HepG2 (cell line): ENCODE data around the gene MIGA2. TPM values are rescaled to one million over a fixed set of nuclear protein-coding genes. Genes with fewer than 3 reads are reported as not detected.
A peak's percentile ranks its signal among the peaks of the same experiment; 100 is the strongest.

Experiments
- ARHGAP35 ChIP-seq: sonication (generic); formaldehyde crosslinking; IDR thresholded peaks from 2 replicates; pipeline ENCODE4 v1.9.0; 2022; ENCODE audit warnings: mild to moderate bottlenecking, inconsistent platforms, moderate library complexity, missing genetic modification reagents, borderline replicate concordance
- ATF7 ChIP-seq, 2 experiments: fragments of 450-650 bp in 1 of 2; sonication (generic) in 1 of 2; formaldehyde crosslinking in 1 of 2; IDR thresholded peaks; 2 replicates each; pipeline versions ENCODE4 v1.4.0 to v1.6.1; 2016 to 2020; ENCODE audit warnings: antibody characterized with exemption in 1 of 2, mild to moderate bottlenecking in 1 of 2, missing genetic modification reagents in 1 of 2
- HMGXB3 ChIP-seq: sonication (generic); formaldehyde crosslinking; IDR thresholded peaks from 2 replicates; pipeline ENCODE4 v1.4.0; 2020; ENCODE audit warnings: missing genetic modification reagents, borderline replicate concordance
- IKZF4 ChIP-seq: sonication (generic); formaldehyde crosslinking; IDR thresholded peaks from 2 replicates; pipeline ENCODE4 v1.5.1; 2020; ENCODE audit warnings: borderline replicate concordance, mild to moderate bottlenecking, low read depth, missing genetic modification reagents; ENCODE audit errors: not compliant biosample characterization
- NAIF1 ChIP-seq: sonication (generic); formaldehyde crosslinking; IDR thresholded peaks from 2 replicates; pipeline ENCODE4 v1.5.0; 2020; ENCODE audit warnings: mild to moderate bottlenecking, missing genetic modification reagents, borderline replicate concordance
- NFKBIZ ChIP-seq: IDR thresholded peaks from 2 replicates; pipeline ENCODE4 v1.6.1; 2018; ENCODE audit warnings: missing genetic modification reagents, missing compliant biosample characterization
- RAD21 ChIP-seq: fragments of 450-650 bp; formaldehyde crosslinking; IDR thresholded peaks from 2 replicates; pipeline ENCODE4 v1.5.0; 2020; ENCODE audit warnings: mild to moderate bottlenecking
- ZNF281 ChIP-seq: sonication (generic); formaldehyde crosslinking; IDR thresholded peaks from 2 replicates; pipeline ENCODE4 v1.4.0; 2020; ENCODE audit warnings: missing genetic modification reagents, borderline replicate concordance
- ZNF547 ChIP-seq: sonication (generic); formaldehyde crosslinking; IDR thresholded peaks from 2 replicates; pipeline ENCODE4 v1.5.1; 2020; ENCODE audit warnings: mild to moderate bottlenecking, missing genetic modification reagents
- ZNF570 ChIP-seq: sonication (generic); formaldehyde crosslinking; IDR thresholded peaks from 2 replicates; pipeline ENCODE4 v1.4.0; 2020; ENCODE audit warnings: mild to moderate bottlenecking, missing genetic modification reagents, borderline replicate concordance
- ZXDC ChIP-seq: sonication (generic); formaldehyde crosslinking; IDR thresholded peaks from 2 replicates; pipeline ENCODE4 v1.5.0; 2020; ENCODE audit warnings: mild to moderate bottlenecking, missing genetic modification reagents
- polyA plus RNA-seq, 8 experiments: library from polyadenylated mRNA; depleted of rRNA in 3 of 8; stranded (reverse) in 7 of 8; unstranded in 1 of 8; fragments of >200 nt; fragmentation: Illumina TruSeq in 4 of 8; extraction: Trizol in 4 of 8; gene quantifications; 2 replicates each; pipeline versions ENCODE4 v1.2.1 to v1.2.3, GENCODE V29; 2011 to 2016; ENCODE audit warnings: low read depth in 4 of 8, missing spikeins in 1 of 8, mixed read lengths in 1 of 8; ENCODE audit not compliant: insufficient read depth in 1 of 8
- total RNA-seq, 5 experiments: library from RNA; depleted of rRNA; stranded (reverse); fragments of >200 nt; fragmentation: Illumina TruSeq; extraction: Trizol; gene quantifications; 2 replicates each; pipeline ENCODE4 v1.2.3, GENCODE V29; 2016; ENCODE audit warnings: low read depth in 1 of 5
- TF ChIP-seq, protein P1 (sequence below): sonication (generic); formaldehyde crosslinking; IDR thresholded peaks from 2 replicates; pipeline ENCODE4 v1.4.0; 2020; ENCODE audit warnings: missing genetic modification reagents, borderline replicate concordance

Gene MIGA2
- total and polyA plus RNA-seq, 2 of the 13 experiments (the other 11 are each of a cell fraction or from before 2014, with no cell fraction given) = 10.8 to 17.1 TPM

- TF ChIP-seq RAD21 (CRISPR knock-in tag) (peak; percentile 33; the same call in 1 of the 2 replicates), NAIF1 (CRISPR knock-in tag) (0 out of 2 replicates have a peak, but pooled peaks have one; percentile 11), ARHGAP35 (CRISPR knock-in tag) (no peak), ZXDC (0 out of 2 replicates have a peak, but pooled peaks have one; percentile 71), NFKBIZ (CRISPR knock-in tag) (no peak; the same call in 1 of the 2 replicates), ZNF547 (CRISPR knock-in tag) (no peak), IKZF4 (CRISPR knock-in tag) (no peak), HMGXB3 (CRISPR knock-in tag) (no peak), ZNF281 (CRISPR knock-in tag) (no peak), ATF7 (IDR thresholded peaks at IDR 0.05) (no peak), ATF7 (CRISPR knock-in tag; IDR thresholded peaks at IDR 0.05) (no peak), ZNF570 (CRISPR knock-in tag) (no peak)
- TF ChIP-seq, protein P1, sequence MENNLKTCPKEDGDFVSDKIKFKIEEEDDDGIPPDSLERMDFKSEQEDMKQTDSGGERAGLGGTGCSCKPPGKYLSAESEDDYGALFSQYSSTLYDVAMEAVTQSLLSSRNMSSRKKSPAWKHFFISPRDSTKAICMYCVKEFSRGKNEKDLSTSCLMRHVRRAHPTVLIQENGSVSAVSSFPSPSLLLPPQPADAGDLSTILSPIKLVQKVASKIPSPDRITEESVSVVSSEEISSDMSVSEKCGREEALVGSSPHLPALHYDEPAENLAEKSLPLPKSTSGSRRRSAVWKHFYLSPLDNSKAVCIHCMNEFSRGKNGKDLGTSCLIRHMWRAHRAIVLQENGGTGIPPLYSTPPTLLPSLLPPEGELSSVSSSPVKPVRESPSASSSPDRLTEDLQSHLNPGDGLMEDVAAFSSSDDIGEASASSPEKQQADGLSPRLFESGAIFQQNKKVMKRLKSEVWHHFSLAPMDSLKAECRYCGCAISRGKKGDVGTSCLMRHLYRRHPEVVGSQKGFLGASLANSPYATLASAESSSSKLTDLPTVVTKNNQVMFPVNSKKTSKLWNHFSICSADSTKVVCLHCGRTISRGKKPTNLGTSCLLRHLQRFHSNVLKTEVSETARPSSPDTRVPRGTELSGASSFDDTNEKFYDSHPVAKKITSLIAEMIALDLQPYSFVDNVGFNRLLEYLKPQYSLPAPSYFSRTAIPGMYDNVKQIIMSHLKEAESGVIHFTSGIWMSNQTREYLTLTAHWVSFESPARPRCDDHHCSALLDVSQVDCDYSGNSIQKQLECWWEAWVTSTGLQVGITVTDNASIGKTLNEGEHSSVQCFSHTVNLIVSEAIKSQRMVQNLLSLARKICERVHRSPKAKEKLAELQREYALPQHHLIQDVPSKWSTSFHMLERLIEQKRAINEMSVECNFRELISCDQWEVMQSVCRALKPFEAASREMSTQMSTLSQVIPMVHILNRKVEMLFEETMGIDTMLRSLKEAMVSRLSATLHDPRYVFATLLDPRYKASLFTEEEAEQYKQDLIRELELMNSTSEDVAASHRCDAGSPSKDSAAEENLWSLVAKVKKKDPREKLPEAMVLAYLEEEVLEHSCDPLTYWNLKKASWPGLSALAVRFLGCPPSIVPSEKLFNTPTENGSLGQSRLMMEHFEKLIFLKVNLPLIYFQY (CRISPR knock-in tag) = no peak; the same call in 1 of the 2 replicates
Measured at GRCh38 chr9:129110740-129111527, 74.5 kb downstream of the MIGA2 start, which contains the start of the genes CRAT and PTPA (continued).
